BLaER1 treated with 17β-estradiol and CSF1 and Interleukin-3, amounts not matched to agents 10 nM and 100 nM (cell line): ENCODE data around the gene DUSP5.

Experiments used
- H3K27ac ChIP-seq, 11 experiments: shearing (Covaris generic); formaldehyde crosslinking; 2 replicates each; pipeline ENCODE4 v1.8.1; 2022
- H3K27me3 ChIP-seq, 11 experiments: shearing (Covaris generic); formaldehyde crosslinking; 2 replicates each; pipeline ENCODE4 v1.8.1; 2022
- H3K36me3 ChIP-seq, 11 experiments: shearing (Covaris generic); formaldehyde crosslinking; 2 replicates each; pipeline ENCODE4 v1.8.1; 2022
- H3K4me1 ChIP-seq, 10 experiments: shearing (Covaris generic); formaldehyde crosslinking; 2 replicates each; pipeline ENCODE4 v1.8.1; 2022
- H3K4me2 ChIP-seq, 11 experiments: shearing (Covaris generic); formaldehyde crosslinking; 2 replicates each; pipeline ENCODE4 v1.8.1; 2022
- H3K4me3 ChIP-seq, 10 experiments: shearing (Covaris generic); formaldehyde crosslinking; 2 replicates each; pipeline ENCODE4 v1.8.1; 2022
- H3K9ac ChIP-seq, 11 experiments: shearing (Covaris generic); formaldehyde crosslinking; 2 replicates each; pipeline ENCODE4 v1.8.1; 2022
- H3K9me3 ChIP-seq, 11 experiments: shearing (Covaris generic); formaldehyde crosslinking; replicated peaks in 1 of 11; 2 replicates each; pipeline ENCODE4 v1.8.1; 2022
- H4K20me1 ChIP-seq, 11 experiments: shearing (Covaris generic); formaldehyde crosslinking; 2 replicates each; pipeline ENCODE4 v1.8.1; 2022
- Cebpa-rat ChIP-seq, 11 experiments: shearing (Covaris generic); IDR thresholded peaks; 2 replicates each; pipeline ENCODE4 v1.8.1; 2022

DUSP5 gene

GRCh38 chr10:110502072-110502845 is 4.6 kb downstream of the DUSP5 start:
- peaks cover 57 to 87% (median 77%) of the 10 kb centered on the region in 10 experiments for H3K4me1 ChIP-seq
- peak overlapping the region in 10 of 11 experiments; percentile 48 to 92 (median 82); a peak in 18 of 22 replicates for H3K27ac ChIP-seq
- peak overlapping the region; percentile 63 to 100 (median 97) for H3K4me2 ChIP-seq
- peaks cover 0 to 27% (median 6%) of the 10 kb centered on the region in 11 experiments; a peak in 14 of 22 replicates for H3K36me3 ChIP-seq
- H3K27me3 ChIP-seq, result peaks cover 0 to 50% (median 44%) of the 10 kb centered on the region in 11 experiments; a peak in 18 of 22 replicates
- no peak for TF ChIP-seq Cebpa-rat (IDR thresholded peaks at IDR 0.05)
- no peaks in the 10 kb centered on the region for H3K9me3 ChIP-seq
- H3K4me3 ChIP-seq, result peak overlapping the region in 4 of 10 experiments; percentile 81 to 92 (median 86); a peak in 8 of 20 replicates
- H4K20me1 ChIP-seq, result peaks cover 13 to 62% (median 25%) of the 10 kb centered on the region in 11 experiments; a peak in 20 of 22 replicates
- peak overlapping the region in 9 of 11 experiments; percentile 24 to 93 (median 53); a peak in 14 of 22 replicates for H3K9ac ChIP-seq

DNA sequence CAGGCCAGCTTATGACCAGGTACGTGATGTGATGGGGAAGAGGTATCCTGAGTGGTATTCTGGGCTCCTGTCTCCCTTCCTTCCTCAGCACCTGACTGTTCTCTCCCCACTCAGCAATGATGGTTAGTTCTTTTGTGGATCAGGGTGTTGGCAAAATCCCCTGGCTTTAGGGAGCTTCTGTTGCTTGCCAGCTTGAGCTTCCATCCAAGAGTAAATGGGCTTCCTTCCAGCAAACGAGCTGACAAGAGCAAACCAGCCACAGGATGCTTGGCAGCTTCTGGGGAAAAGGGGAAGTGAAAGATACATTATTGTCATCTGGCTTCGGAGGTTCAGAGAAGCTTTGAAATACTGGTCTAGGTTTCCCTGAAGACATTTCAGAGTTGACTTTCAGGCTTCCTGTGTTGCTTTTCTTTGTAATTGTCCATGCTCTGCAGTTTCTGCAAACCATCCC is 5.2 kb downstream of the DUSP5 start:
- TF ChIP-seq Cebpa-rat (IDR thresholded peaks at IDR 0.05), result peak in 2 of 11 experiments; percentile 13 to 54; a peak in 2 of 22 replicates
- H4K20me1 ChIP-seq, result peaks cover 13 to 61% (median 25%) of the 10 kb centered on the region in 11 experiments; a peak in 20 of 22 replicates
- peak overlapping the region; percentile 63 to 100 (median 97) for H3K4me2 ChIP-seq
- peaks cover 0 to 33% (median 9%) of the 10 kb centered on the region in 11 experiments; a peak in 14 of 22 replicates for H3K36me3 ChIP-seq
- H3K27ac ChIP-seq, result peak overlapping the region; percentile 27 to 92 (median 84); a peak in 19 of 22 replicates
- peak overlapping the region in 5 of 10 experiments; percentile 28 to 92 (median 81); a peak in 6 of 20 replicates for H3K4me3 ChIP-seq
- 0 out of 22 replicates have a peak, but pooled peaks cover 0 to under 1% (median 0%) of the 10 kb centered on the region in 11 experiments for H3K9me3 ChIP-seq
- H3K27me3 ChIP-seq, result peaks cover 0 to 46% (median 42%) of the 10 kb centered on the region in 11 experiments; a peak in 18 of 22 replicates
- peaks cover 57 to 88% (median 78%) of the 10 kb centered on the region in 10 experiments for H3K4me1 ChIP-seq
- H3K9ac ChIP-seq, result peak overlapping the region in 10 of 11 experiments; percentile 31 to 93 (median 71); a peak in 17 of 22 replicates

DNA sequence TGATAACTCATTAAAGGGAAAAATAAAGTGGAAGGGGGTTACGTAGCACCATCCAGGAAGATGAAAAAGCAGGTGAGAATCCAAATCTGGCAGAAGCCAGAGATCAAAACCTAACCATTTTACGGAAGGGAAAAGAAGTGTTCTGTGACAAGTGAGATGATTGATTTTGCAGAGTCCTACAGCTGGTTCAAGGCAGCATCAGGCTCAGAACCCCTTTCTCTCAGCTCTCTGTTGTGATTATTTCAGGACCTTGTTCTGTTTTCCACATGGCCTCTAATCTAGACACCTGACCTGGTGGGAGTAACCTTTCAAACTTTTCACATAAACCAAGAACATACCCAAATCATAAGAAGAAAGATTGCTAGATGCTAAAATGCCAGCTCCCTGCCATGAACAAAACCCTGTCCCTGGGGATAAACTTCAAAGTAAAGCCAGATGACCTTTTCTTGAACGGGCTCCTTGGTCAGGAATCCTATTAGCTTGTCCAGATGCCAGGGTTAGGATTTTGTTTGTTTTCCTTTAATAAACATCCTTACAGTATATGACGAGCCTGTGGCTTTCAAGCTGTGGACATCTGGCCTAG is 5.9 kb downstream of the DUSP5 start:
- H3K27me3 ChIP-seq, result peaks cover 0 to 39% (median 34%) of the 10 kb centered on the region in 11 experiments; a peak in 18 of 22 replicates
- H3K9ac ChIP-seq, result peak overlapping the region in 10 of 11 experiments; percentile 31 to 93 (median 71); a peak in 19 of 22 replicates
- peak overlapping the region; percentile 63 to 100 (median 97) for H3K4me2 ChIP-seq
- H3K4me1 ChIP-seq, result peaks cover 52 to 93% (median 73%) of the 10 kb centered on the region in 10 experiments
- peaks cover 9 to 63% (median 18%) of the 10 kb centered on the region in 11 experiments; a peak in 20 of 22 replicates for H4K20me1 ChIP-seq
- H3K27ac ChIP-seq, result peak overlapping the region; percentile 27 to 92 (median 84)
- TF ChIP-seq Cebpa-rat (IDR thresholded peaks at IDR 0.05), result no peak
- H3K4me3 ChIP-seq, result peak overlapping the region in 6 of 10 experiments; percentile 4 to 48 (median 32); a peak in 8 of 20 replicates
- peaks cover 0 to 41% (median 15%) of the 10 kb centered on the region in 11 experiments; a peak in 14 of 22 replicates for H3K36me3 ChIP-seq
- H3K9me3 ChIP-seq, result peaks cover 0 to 7% (median 0%) of the 10 kb centered on the region in 11 experiments; a peak in 1 of 22 replicates

DNA sequence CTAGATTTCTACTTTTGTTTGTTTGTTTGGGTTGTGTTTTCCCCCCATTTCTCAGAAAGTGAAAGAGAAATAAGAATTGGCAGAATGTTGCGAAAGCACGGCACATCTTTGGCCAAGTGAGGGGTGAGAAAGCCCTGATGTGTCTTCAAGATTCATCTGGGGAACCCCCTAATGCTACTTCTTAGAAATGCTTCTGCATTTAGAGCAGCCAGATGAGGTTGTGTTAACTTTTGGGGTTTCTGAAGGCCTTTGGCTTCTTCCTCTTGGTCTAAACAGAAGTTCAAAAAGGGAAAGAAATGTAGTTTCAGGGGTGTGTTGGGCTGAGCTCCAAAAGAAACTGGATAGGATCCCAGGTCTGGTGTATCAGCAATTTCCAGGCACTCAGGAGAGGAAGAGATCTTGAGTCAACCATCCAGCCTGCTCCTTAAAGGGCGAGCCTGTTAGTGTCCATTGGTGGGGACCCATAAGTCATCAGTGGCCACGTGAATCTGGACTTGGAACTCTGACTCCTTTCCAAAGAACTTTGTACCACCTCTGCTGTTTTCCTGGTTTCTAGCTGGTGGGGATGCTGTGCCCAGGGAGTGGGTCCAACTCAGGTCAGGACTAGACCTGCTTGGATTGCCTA is 6.5 kb downstream of the DUSP5 start:
- peak; percentile 87 to 98 (median 95) for TF ChIP-seq Cebpa-rat (IDR thresholded peaks at IDR 0.05)
- Histone ChIP-seq H3K4me3 (peak overlapping the region in 4 of 10 experiments; percentile 12 to 36 (median 22); a peak in 6 of 20 replicates), H3K9ac (peak overlapping the region in 9 of 11 experiments; percentile 42 to 93 (median 69); a peak in 17 of 22 replicates), H3K4me2 (peak overlapping the region; percentile 63 to 100 (median 97)), H3K36me3 (peaks cover 0 to 47% (median 16%) of the 10 kb centered on the region in 11 experiments; a peak in 15 of 22 replicates), H3K9me3 (peaks cover 0 to 7% (median 0%) of the 10 kb centered on the region in 11 experiments; a peak in 1 of 22 replicates), H3K27ac (peak overlapping the region; percentile 39 to 92 (median 84); a peak in 19 of 22 replicates), H3K27me3 (peaks cover 0 to 33% (median 28%) of the 10 kb centered on the region in 11 experiments; a peak in 18 of 22 replicates), H3K4me1 (peaks cover 46 to 96% (median 67%) of the 10 kb centered on the region in 10 experiments), H4K20me1 (peaks cover 3 to 63% (median 12%) of the 10 kb centered on the region in 11 experiments; a peak in 20 of 22 replicates)

GRCh38 chr10:110505130-110505770 is 7.5 kb downstream of the DUSP5 start:
- peaks cover 0 to 23% (median 18%) of the 10 kb centered on the region in 11 experiments; a peak in 18 of 22 replicates for H3K27me3 ChIP-seq
- H3K36me3 ChIP-seq, result peaks cover 0 to 57% (median 27%) of the 10 kb centered on the region in 11 experiments; a peak in 15 of 22 replicates
- H3K4me3 ChIP-seq, result 0 out of 20 replicates have a peak overlapping the region, but pooled peaks of 1 of the 10 experiments have one; percentile 15
- no peak for TF ChIP-seq Cebpa-rat (IDR thresholded peaks at IDR 0.05)
- H3K9ac ChIP-seq, result peak overlapping the region in 3 of 11 experiments; percentile 73 to 93 (median 79); a peak in 5 of 22 replicates
- H3K27ac ChIP-seq, result peak overlapping the region in 8 of 11 experiments; percentile 7 to 92 (median 82); a peak in 14 of 22 replicates
- H4K20me1 ChIP-seq, result peaks cover 0 to 61% (median 2%) of the 10 kb centered on the region in 11 experiments; a peak in 10 of 22 replicates
- H3K4me2 ChIP-seq, result peak overlapping the region in 10 of 11 experiments; percentile 70 to 99 (median 97); a peak in 19 of 22 replicates
- peaks cover 0 to 14% (median 0%) of the 10 kb centered on the region in 11 experiments; a peak in 2 of 22 replicates for H3K9me3 ChIP-seq
- peaks cover 37 to 91% (median 56%) of the 10 kb centered on the region in 10 experiments for H3K4me1 ChIP-seq

GRCh38 chr10:110506448-110506847 is 8.7 kb downstream of the DUSP5 start:
- peaks cover 0 to 21% (median 0%) of the 10 kb centered on the region in 11 experiments; a peak in 4 of 22 replicates for H3K9me3 ChIP-seq
- H4K20me1 ChIP-seq, result peaks cover 0 to 56% (median 0%) of the 10 kb centered on the region in 11 experiments; a peak in 7 of 22 replicates
- peaks cover 0 to 11% (median 8%) of the 10 kb centered on the region in 11 experiments; a peak in 11 of 22 replicates for H3K27me3 ChIP-seq
- no peak overlapping the region for H3K27ac ChIP-seq
- peaks cover 0 to 69% (median 36%) of the 10 kb centered on the region in 11 experiments; a peak in 16 of 22 replicates for H3K36me3 ChIP-seq
- H3K9ac ChIP-seq, result no peak overlapping the region
- peaks cover 32 to 91% (median 45%) of the 10 kb centered on the region in 10 experiments for H3K4me1 ChIP-seq
- H3K4me2 ChIP-seq, result peak overlapping the region in 4 of 11 experiments; percentile 78 to 99 (median 98); a peak in 5 of 22 replicates
- TF ChIP-seq Cebpa-rat (IDR thresholded peaks at IDR 0.05), result no peak
- H3K4me3 ChIP-seq, result no peak overlapping the region

DNA sequence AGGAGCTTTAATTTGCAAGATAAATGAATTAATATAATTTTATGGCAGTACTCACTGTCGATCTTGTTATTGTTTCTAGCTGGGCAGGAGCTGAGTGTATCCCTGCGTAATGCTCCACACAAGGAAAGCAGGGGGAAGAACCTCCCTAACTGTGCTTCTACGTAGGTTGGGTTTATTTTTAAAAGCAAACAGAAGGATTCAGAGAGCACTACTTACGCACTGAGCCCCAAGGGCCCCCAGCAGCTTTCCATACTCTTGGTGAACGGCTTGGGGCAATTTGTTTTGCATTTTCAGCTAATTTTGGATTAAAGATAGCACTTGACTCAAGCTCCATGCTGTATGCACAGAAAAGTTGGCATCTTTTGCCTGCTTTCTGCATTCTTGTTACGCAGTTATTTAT is 9.6 kb downstream of the DUSP5 start:
- Histone ChIP-seq H3K9ac (no peak overlapping the region), H3K4me3 (no peak overlapping the region), H3K27ac (no peak overlapping the region), H3K4me2 (peak overlapping the region in 2 of 11 experiments; percentile 29 to 42; a peak in 4 of 22 replicates), H3K9me3 (peaks cover 0 to 24% (median 0%) of the 10 kb centered on the region in 11 experiments; a peak in 4 of 22 replicates), H3K27me3 (peaks cover 0 to 2% (median 0%) of the 10 kb centered on the region in 11 experiments; a peak in 5 of 22 replicates), H4K20me1 (peaks cover 0 to 56% (median 0%) of the 10 kb centered on the region in 11 experiments; a peak in 6 of 22 replicates), H3K4me1 (peaks cover 23 to 91% (median 45%) of the 10 kb centered on the region in 10 experiments), H3K36me3 (peaks cover 0 to 75% (median 36%) of the 10 kb centered on the region in 11 experiments; a peak in 16 of 22 replicates)
- TF ChIP-seq Cebpa-rat (IDR thresholded peaks at IDR 0.05), result no peak
